ENCODE data around the gene MSL3B.

MSL3B gene

GRCh38 chr2:233835230-233836186 is 32.7 kb downstream of the MSL3B start:
- ATAC-seq (ENCODE audit: low FRiP score) (no peak), DNase-seq (ENCODE audit: low spot score) (no peak)
- no peak for TF ChIP-seq CTCF (IDR thresholded peaks at IDR 0.05)

GRCh38 chr2:233833345-233833744 is 34.8 kb downstream of the MSL3B start:
- DNase-seq (ENCODE audit: low spot score): no peak
- ATAC-seq (ENCODE audit: low FRiP score): no peak
- TF ChIP-seq CTCF (IDR thresholded peaks at IDR 0.05): no peak

DNA sequence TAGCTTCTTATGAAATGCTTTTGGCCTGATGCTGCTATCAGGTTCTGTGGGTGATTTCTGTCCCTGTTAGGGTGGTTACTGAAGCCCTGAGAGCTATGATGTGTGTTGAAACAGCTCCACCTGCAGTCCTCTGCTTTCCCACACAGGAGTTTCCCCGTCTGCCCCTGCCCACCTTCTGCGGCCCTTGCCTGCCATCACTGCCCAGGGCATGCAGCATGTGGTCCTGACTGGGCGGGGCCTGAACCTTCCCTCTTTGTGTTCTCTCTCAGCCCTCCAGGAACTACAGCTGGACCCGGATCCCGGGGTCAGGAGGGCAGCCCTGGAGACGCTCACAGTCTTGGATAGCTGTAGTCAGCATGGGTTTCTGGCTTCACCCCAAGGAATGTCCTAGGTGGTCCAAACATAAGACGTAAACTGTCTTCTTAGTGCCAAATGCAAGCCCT is 35.3 kb downstream of the MSL3B start:
- DNase-seq (ENCODE audit: low spot score) (no peak), ATAC-seq (ENCODE audit: low FRiP score) (no peak)
- TF ChIP-seq CTCF (IDR thresholded peaks at IDR 0.05): no peak

DNA sequence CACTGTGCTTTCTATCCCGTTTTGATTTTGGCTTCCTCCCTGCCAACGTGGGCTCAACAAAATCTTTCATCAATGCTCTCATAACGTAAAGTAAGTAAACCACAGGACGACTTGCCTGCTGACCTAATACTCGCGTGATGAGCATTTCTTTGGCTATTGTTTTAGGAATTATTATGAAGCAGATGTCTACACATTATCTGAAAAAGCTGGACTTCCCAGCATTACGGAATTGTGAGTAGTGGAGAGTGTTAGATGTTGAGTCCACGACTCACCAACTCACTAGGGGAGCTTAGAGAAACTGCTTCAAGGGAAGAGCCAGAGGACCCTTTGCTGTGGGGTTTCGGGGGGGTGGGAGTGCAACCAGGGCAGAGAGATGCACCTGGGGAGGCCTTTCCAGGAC is 35.8 kb downstream of the MSL3B start:
- no peak for ATAC-seq (ENCODE audit: low FRiP score)
- no peak for TF ChIP-seq CTCF (IDR thresholded peaks at IDR 0.05)
- DNase-seq (ENCODE audit: low spot score): no peak

DNA sequence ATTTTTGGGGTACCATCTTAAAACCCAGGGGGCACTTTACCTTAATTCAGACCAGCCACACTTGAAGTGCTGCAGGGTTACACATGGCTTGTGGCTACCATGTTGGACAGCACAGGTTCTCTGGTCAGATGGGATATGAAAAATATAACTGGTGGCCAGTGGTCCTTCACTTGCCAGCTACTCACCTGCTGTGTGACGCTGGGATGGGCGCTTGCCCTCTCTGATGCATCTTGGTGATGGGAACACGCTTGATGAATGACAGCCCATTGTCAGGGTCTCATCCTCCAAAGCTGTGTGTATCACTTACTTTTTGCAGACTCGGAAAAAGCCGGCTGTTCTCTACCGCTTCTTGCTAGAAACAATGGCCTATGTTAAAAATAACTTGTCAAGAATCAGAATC is 36.3 kb downstream of the MSL3B start:
- DNase-seq (ENCODE audit: low spot score) (no peak), ATAC-seq (ENCODE audit: low FRiP score) (no peak)
- no peak for TF ChIP-seq CTCF (IDR thresholded peaks at IDR 0.05)

DNA sequence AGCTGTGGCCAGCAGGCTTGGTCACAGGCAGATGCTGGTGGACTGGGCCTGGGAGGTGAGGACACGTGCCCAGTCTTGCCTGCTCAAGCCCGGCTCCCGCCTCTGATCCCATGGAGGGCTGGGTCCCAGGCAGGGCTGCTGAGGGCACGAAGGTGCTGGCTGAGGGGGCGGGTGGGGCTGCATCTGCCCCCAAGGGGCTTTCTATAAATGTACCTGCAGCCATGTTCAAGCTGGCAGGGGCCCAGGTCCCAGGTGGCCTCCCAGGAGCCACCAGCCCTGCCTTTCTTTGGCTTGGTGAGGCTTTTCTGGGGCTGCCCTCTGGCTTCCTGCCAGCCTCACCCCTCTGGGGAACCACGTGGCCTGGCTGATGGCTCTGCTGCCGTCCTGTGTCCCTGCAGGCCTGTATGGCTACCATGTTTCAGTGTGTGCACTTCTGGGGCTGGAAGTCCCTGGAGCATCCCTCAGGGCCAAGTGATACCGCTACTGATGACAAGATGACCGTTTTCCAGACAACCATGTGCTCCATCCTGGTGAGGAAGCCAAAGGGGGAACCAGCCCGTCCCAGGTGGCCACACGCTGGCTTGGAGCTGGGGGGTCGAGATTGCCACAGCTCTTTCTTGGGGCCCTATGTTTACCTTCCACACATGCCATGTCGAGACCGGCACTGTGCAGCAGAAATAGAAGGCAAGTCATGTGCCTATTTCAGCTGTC is 37.0 kb downstream of the MSL3B start:
- no peak for TF ChIP-seq CTCF (IDR thresholded peaks at IDR 0.05)
- no peak for DNase-seq (ENCODE audit: low spot score)
- ATAC-seq (ENCODE audit: low FRiP score): no peak

Data from omental fat pad (tissue), 3 donors.